ENCODE results near the gene GPATCH2L. TPM values are rescaled to one million over a fixed set of nuclear protein-coding genes. Genes with fewer than 3 reads are reported as not detected.

The GPATCH2L gene
- total RNA-seq, 6 donors from 2014 or later = 22.4 to 52.0 (median 39.5) TPM

GRCh38 chr14:76112889-76113624 lies 38.7 kb upstream of the GPATCH2L start:
- WGBS, 2 donors = 64 to 67% methylated on average over 17 to 22 of the region's 22 CpGs
- ATAC-seq (ENCODE audit: low FRiP score in 2 of 2) = no peak
- no peaks in the 10 kb centered on the region for H3K27me3 ChIP-seq
- no peaks in the 10 kb centered on the region for H3K4me1 ChIP-seq
- DNase-seq = peak in 1 of 2 donors; percentile 44
- H3K36me3 ChIP-seq = no peaks in the 10 kb centered on the region
- H3K4me3 ChIP-seq = no peak overlapping the region
- H3K27ac ChIP-seq = no peak overlapping the region
- TF ChIP-seq EP300 (IDR thresholded peaks at IDR 0.05) = no peak
- no peak for TF ChIP-seq CTCF (IDR thresholded peaks at IDR 0.05)
- TF ChIP-seq POLR2A (IDR thresholded peaks at IDR 0.05) = no peak
- H3K9me3 ChIP-seq = no peaks in the 10 kb centered on the region

- no peak for TF ChIP-seq CTCF (IDR thresholded peaks at IDR 0.05)
- TF ChIP-seq POLR2AphosphoS5 (IDR thresholded peaks at IDR 0.05) = no peak
- no peak for TF ChIP-seq POLR2A (IDR thresholded peaks at IDR 0.05)
- TF ChIP-seq EP300 (IDR thresholded peaks at IDR 0.05) = no peak
- Histone ChIP-seq H3K4me1 (no peaks in the 10 kb centered on the region), H3K36me3 (no peaks in the 10 kb centered on the region), H3K9me3 (no peaks in the 10 kb centered on the region), H3K27me3 (no peaks in the 10 kb centered on the region), H3K27ac (no peak overlapping the region), H3K4me3 (no peak overlapping the region)
- DNase-seq (no peak), ATAC-seq (ENCODE audit: low FRiP score in 2 of 2) (no peak)
- WGBS, 2 donors = 56 to 62% methylated on average over 8 of the region's 8 CpGs
These were observed 38.0 kb upstream of the GPATCH2L start for GRCh38 chr14:76113691-76114090.

GRCh38 chr14:76115010-76115422 lies 36.7 kb upstream of the GPATCH2L start:
- Histone ChIP-seq H3K4me3 (no peak overlapping the region), H3K27ac (no peak overlapping the region), H3K4me1 (no peaks in the 10 kb centered on the region), H3K9me3 (no peaks in the 10 kb centered on the region), H3K27me3 (no peaks in the 10 kb centered on the region), H3K36me3 (no peaks in the 10 kb centered on the region)
- TF ChIP-seq POLR2AphosphoS5 (IDR thresholded peaks at IDR 0.05) = no peak
- no peak for TF ChIP-seq POLR2A (IDR thresholded peaks at IDR 0.05)
- no peak for TF ChIP-seq EP300 (IDR thresholded peaks at IDR 0.05)
- TF ChIP-seq CTCF (IDR thresholded peaks at IDR 0.05) = no peak
- no peak for DNase-seq
- 74 to 78% methylated on average over 2 of the region's 2 CpGs for WGBS, 2 donors
- no peak for ATAC-seq (ENCODE audit: low FRiP score in 2 of 2)

GRCh38 chr14:76117789-76118484 lies 33.8 kb upstream of the GPATCH2L start:
- ATAC-seq (ENCODE audit: low FRiP score in 2 of 2) = no peak
- TF ChIP-seq EP300 (IDR thresholded peaks at IDR 0.05) = no peak
- TF ChIP-seq CTCF (IDR thresholded peaks at IDR 0.05) = no peak
- no peak for TF ChIP-seq POLR2AphosphoS5 (IDR thresholded peaks at IDR 0.05)
- no peak for TF ChIP-seq POLR2A (IDR thresholded peaks at IDR 0.05)
- Histone ChIP-seq H3K4me3 (no peak overlapping the region), H3K9me3 (no peaks in the 10 kb centered on the region), H3K27ac (no peak overlapping the region), H3K27me3 (no peaks in the 10 kb centered on the region), H3K36me3 (no peaks in the 10 kb centered on the region), H3K4me1 (no peaks in the 10 kb centered on the region)
- 58 to 72% methylated on average over 7 to 16 of the region's 16 CpGs for WGBS, 2 donors
- DNase-seq = peak in 1 of 2 donors; percentile 52
